HG03045 (cell line): Measurements from ENCODE around the gene DUSP28.

Experiments used
- ATAC-seq: cut with Tn5 transposase; IDR thresholded peaks from one replicate; pipeline ENCODE4 v1.9.1; 2021; ENCODE audit warnings: mild to moderate bottlenecking, moderate library complexity; ENCODE audit not compliant: unreplicated experiment

DUSP28 gene

GRCh38 chr2:240584486-240585031, 24.4 kb downstream of the DUSP28 start:
- ATAC-seq = peak; percentile 55

GRCh38 chr2:240585101-240585500, 24.9 kb downstream of the DUSP28 start:
- ATAC-seq = peak; percentile 14

DNA sequence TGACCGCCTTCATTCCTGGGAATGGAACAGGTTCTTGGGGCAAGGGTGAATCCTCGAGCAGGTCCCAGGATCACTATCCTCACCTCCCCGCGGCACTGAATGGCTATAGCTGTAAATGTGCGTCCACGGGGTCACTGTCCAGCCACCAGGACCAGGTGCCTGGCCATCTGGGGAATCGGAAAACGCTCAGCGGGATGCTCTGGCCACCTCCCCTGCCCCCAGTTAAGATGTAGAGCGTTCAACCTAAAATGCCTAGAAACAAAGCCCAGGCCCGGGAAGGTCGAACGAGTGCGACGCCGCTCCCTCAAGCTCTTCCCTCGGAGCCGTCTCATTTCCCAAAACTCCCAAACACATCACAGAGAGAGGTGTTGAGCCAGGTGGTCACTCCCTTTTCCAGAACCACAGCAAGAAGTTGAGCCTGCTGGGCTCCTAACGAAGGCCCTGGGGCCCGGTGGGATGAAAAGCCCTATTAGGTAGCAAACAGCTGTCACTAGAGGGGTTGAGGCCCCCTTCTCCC, 25.6 kb downstream of the DUSP28 start:
- no peak for ATAC-seq

- ATAC-seq = peak; percentile 67
Measured at GRCh38 chr2:240586198-240586918, 26.2 kb downstream of the DUSP28 start, which contains the start of gene CAPN10. TSS of gene CAPN10 (plus strand) at chr2:240586734. CDS start at chr2:240586912, 178 bp downstream.

DNA sequence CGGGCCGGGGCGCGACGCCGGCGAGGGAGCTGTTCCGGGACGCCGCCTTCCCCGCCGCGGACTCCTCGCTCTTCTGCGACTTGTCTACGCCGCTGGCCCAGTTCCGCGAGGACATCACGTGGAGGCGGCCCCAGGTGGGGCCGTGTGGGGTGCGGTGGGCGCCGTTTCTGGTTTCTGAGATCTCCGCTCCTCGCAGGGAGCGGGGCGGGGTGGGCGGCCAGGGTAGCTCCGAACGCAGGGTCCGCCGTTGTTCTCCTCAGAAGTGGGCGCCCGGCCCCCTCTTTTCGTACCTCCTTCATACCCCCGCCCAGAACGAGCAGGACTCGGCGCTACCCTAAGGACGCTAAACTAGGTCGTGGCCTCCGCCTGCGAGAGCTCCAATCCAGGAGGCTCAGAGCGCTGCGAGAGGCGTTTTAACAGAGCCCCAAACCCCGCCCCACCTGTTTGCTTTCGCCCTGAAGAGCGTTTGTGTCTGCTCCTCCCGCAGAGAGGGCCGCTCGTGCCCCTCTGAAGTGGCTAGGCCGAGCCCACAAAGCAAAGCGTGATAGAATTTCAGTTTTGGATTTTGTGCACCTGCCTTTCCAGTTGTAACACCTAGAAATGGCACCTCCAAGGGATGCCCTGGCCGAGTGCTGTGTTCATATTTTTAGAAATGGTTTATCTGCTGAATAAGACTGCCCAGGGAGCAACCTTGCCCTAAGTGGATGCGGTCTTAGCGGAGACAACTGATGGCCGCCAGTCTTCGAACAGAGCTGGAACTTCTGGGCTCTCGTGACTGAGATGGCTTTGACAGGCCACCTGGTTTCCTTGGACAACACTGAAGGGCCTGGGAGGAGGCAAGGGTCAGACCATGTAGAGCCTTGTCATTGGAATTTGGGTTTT, 27.0 kb downstream of the DUSP28 start:
- ATAC-seq = peak; percentile 5

GRCh38 chr2:240588006-240588655, 28.0 kb downstream of the DUSP28 start:
- no peak for ATAC-seq

DNA sequence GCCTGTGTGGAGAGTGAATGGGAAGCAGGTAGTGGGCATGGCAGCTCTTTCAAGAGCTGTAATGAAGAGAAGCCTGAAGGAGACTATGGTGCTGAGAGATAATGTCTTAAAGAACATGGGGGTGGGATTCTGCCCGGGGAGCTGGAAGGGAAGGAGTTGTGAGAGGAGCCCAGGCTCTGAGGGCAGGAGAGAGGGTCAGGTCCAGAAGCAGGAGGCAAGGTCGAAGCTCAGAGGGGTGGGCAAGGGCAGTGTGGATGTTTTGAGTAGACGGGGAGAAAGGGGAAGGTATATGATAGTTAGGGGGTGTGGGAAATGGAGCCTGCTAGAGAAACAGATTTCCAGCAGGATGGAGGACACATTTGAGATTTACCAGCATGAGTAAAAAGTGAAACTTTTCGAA, 28.5 kb downstream of the DUSP28 start:
- ATAC-seq = no peak

DNA sequence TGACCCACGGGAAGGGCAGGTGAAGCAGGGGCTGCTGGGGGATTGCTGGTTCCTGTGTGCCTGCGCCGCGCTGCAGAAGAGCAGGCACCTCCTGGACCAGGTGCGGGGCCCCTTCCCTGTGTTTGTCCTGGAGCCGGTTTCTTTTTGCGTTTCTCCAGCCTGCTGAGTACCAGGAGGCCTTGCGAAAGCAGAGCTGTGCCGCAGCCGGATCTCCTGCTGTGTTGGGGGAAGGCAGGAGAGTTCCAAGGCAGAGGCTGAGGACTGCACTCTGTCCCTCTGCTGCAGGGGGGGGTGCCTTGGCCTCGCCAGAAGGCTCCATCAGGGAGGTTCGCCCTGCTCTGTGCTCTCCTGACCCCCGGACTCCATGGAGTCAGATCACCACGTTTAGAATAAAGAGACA, 29.2 kb downstream of the DUSP28 start:
- ATAC-seq = no peak

DNA sequence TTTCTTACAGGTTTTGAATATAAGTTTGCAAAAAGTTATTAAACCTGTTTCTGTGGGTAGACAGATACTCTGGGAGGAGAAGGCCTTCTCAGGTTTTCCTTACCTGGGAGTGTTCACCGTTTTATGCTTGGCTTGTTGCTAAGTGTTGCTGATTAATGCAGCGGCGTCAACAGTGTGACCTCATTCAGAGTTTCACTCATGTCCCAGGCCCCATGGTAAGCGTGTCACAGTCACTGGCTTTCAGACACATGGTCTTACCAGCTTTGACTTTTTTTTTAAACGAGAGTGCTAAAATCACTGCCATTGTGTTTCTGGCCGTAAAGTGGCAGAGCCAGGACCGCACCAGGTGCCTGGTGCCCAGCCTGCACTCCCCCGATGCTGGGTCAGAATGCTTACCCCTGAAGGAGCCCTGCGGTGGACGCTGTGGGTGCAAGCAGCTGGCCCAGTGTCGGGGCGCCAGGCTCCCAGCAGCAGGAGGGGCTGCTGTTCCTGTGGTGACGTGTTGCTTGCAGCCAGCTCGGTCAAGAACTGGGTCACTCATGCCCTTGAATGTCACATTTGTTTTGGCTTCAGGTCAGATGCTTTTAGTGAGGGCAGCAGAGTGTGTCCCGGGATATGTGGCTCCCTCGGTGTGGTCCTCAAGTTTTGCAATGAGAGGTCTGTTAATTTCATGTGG, 29.8 kb downstream of the DUSP28 start:
- no peak for ATAC-seq

GRCh38 chr2:240590681-240591111, 30.5 kb downstream of the DUSP28 start:
- no peak for ATAC-seq

GRCh38 chr2:240591226-240591625, 31.1 kb downstream of the DUSP28 start:
- no peak for ATAC-seq

GRCh38 chr2:240591784-240592183, 31.6 kb downstream of the DUSP28 start:
- ATAC-seq = no peak

DNA sequence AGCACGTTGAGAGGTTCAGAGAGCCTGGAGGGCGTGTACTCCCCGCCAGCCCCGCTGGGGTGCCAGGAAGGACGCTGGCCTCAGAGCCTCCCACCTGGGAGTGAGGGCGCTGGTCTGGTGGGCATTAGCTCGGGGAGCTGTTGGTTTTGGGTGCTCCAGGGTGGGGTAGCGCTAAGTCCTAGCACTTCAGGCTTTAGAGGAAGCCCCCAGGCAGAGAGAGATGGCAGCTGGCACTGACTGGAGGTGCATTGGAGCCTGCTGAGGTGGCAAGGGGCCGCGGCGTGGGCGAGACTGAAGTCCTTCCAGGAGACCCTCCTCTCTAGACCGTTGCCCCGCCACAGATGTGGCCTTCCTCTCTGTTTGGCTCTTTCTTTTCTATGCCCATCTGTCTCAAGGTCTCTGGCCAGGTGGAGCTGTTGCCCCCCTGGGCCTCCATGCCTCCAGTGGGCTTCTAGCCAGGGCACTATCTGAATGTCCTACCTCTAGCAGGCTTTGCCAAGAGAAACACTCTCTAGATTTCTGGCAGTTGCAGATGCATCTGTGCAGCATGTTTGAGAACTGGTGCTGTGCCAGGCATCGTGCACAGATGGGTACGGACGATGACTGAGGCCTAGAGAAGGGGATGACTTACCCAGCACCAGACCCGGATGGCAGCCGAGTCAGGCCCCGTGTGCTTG, 33.0 kb downstream of the DUSP28 start:
- ATAC-seq = no peak

DNA sequence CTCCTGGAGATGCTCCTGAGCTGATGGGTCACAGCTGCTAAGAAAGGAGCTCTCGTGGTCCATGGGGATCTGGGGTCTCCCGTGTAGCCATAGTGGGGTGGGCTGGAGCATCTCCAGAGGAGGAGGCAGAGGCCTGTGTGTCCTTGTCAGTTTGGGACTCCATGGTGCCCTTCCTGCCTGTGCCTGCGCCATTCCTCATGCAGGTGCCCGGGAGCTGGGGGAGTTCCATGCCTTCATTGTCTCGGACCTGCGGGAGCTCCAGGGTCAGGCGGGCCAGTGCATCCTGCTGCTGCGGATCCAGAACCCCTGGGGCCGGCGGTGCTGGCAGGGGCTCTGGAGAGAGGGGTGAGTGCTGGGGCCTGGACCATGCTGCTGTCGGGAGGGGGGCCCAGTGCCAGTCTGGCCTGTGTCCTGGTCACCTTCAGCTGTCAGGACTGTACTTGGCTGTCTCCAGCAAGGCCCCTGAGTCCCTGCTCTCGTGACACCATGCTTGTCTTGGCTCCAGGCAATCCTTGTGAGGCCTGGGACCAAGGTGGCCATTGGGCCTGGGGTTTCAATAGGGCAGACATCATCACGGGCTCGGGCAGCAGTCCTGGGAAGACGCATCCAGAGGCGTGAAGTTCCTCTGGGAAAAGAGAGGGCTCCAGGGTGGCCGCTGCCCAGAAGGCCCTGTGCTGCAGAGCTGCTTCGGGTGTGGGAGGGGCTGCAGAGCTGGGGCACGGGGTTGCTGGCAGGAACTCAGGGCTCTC, 33.7 kb downstream of the DUSP28 start:
- no peak for ATAC-seq

GRCh38 chr2:240594511-240595380, 34.6 kb downstream of the DUSP28 start:
- no peak for ATAC-seq

GRCh38 chr2:240595381-240596079, 35.4 kb downstream of the DUSP28 start:
- ATAC-seq = no peak

DNA sequence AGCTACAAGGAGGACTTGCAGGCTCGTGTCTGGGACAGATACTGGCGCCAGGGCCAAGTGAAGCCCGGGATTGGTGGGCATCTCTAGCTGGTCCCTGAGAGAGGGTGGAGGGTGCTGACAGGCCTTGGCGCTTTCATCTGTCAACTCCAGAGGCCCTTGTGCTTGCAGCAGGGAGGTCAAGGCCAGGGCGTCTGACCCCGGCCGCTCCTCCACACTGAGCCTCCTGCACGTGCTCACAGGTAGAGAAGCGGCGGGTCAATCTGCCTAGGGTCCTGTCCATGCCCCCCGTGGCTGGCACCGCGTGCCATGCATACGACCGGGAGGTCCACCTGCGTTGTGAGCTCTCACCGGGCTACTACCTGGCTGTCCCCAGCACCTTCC, 35.9 kb downstream of the DUSP28 start:
- ATAC-seq = no peak

- no peak for ATAC-seq
Measured at GRCh38 chr2:240596491-240596931, 36.4 kb downstream of the DUSP28 start.
